Transverse colon (tissue), 4 donors: ENCODE measurements around the gene MMEL1. TPM values are rescaled to one million over a fixed set of nuclear protein-coding genes. Genes with fewer than 3 reads are reported as not detected.

Experiments
- DNase-seq: peaks from one replicate; pipeline ENCODE4 v3.0.0-alpha.2; 2019
- H3K27ac ChIP-seq, 4 donors: fragments of 200-600 bp; sonication (generic); 2 replicates each; pipeline ENCODE4 v1.5.1; 2016 to 2018; ENCODE audit warnings: inconsistent platforms in 4 of 4
- H3K27me3 ChIP-seq: fragments of 200-600 bp; sonication (generic); 2 replicates; pipeline ENCODE4 v1.5.1; 2017; ENCODE audit warnings: inconsistent platforms
- H3K36me3 ChIP-seq, 4 donors: fragments of 200-600 bp; sonication (generic); 2 replicates each; pipeline ENCODE4 v1.5.1; 2017 to 2019; ENCODE audit warnings: inconsistent platforms in 4 of 4
- H3K4me1 ChIP-seq, 4 donors: fragments of 200-600 bp; sonication (generic); 2 replicates each; pipeline ENCODE4 v1.5.1; 2017 to 2020; ENCODE audit warnings: inconsistent platforms in 4 of 4
- H3K4me3 ChIP-seq, 4 donors: fragments of 200-600 bp; sonication (generic); 1 replicate in 1 of 4; 2 replicates in 3 of 4; pipeline versions ENCODE4 v1.5.1 to v1.6.1; 2017 to 2019; ENCODE audit warnings: inconsistent platforms in 4 of 4
- H3K9me3 ChIP-seq, 2 donors: fragments of 200-600 bp; sonication (generic); 2 replicates each; pipeline ENCODE4 v1.5.1; 2017 to 2019; ENCODE audit warnings: inconsistent platforms in 2 of 2
- EP300 ChIP-seq: sonication (generic); formaldehyde crosslinking; IDR thresholded peaks from one replicate; pipeline ENCODE4 v1.6.1; 2017; ENCODE audit warnings: antibody characterized with exemption, low read depth
- POLR2A ChIP-seq: fragments of 450-650 bp; IDR thresholded peaks from one replicate; pipeline ENCODE4 v1.6.1; 2016; ENCODE audit warnings: antibody characterized with exemption, mild to moderate bottlenecking, moderate library complexity
- POLR2AphosphoS5 ChIP-seq, 3 donors: sonication (generic); formaldehyde crosslinking; IDR thresholded peaks; one replicate each; pipeline ENCODE4 v1.6.1; 2016; ENCODE audit warnings: antibody characterized with exemption in 3 of 3
- WGBS, 2 donors: methylation state at CpG; one replicate each; pipeline ENCODE4 v1.1.5; 2018; ENCODE audit warnings: low coverage in 1 of 2; 5-methylcytosine and 5-hydroxymethylcytosine counted together
- in situ Hi-C, 4 donors: fragments of 200-750 bp; cut with MboI; loops; one replicate each; pipeline versions ENCODE4 v1.15.0 to v1.15.1; 2017; ENCODE audit warnings: low sequenced_read_pairs in 3 of 4, low pct_ligation_motif_present in 1 of 4, low pct_unique_long_range_greater_than_20kb in 1 of 4
- intact Hi-C: fragments of 100-400 bp; cut with DNase I; formaldehyde crosslinking; loops from one replicate; pipeline ENCODE4 v1.15.1; 2023; ENCODE audit warnings: low total_unique reads
- total RNA-seq, 4 donors: library from RNA; depleted of rRNA; stranded (reverse); fragments of >200 nt; gene quantifications; one replicate each; pipeline ENCODE4 v1.1.0, GENCODE V29; 2016
- TF ChIP-seq, protein P1 (sequence below), 5 experiments: fragments of 200-600 bp in 3 of 5; fragments of 450-650 bp in 2 of 5; sonication (generic) in 3 of 5; IDR thresholded peaks; 1 replicate in 2 of 5; 2 replicates in 3 of 5; pipeline ENCODE4 v1.5.1; 2016 to 2017; ENCODE audit warnings: antibody characterized with exemption in 5 of 5, inconsistent platforms in 3 of 5, mild to moderate bottlenecking in 2 of 5, moderate library complexity in 1 of 5

Gene MMEL1
- total RNA-seq, 4 donors from 2014 or later = 10.5 to 16.7 (median 12.4) TPM; not detected in 1

DNA sequence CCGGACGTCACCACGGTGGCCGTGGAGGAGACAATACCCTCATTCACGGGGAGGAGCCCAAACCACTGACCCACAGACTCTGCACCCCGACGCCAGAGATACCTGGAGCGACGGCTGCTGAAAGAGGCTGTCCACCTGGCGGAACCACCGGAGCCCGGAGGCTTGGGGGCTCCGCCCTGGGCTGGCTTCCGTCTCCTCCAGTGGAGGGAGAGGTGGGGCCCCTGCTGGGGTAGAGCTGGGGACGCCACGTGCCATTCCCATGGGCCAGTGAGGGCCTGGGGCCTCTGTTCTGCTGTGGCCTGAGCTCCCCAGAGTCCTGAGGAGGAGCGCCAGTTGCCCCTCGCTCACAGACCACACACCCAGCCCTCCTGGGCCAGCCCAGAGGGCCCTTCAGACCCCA, 69.6 kb downstream of the MMEL1 start:
- H3K36me3 ChIP-seq = peaks cover 0 to 10% (median 0%) of the 10 kb centered on the region in 4 donors
- no peak overlapping the region for H3K27ac ChIP-seq
- peaks cover 0 to 29% (median 23%) of the 10 kb centered on the region in 4 donors for H3K4me1 ChIP-seq
- TF ChIP-seq POLR2AphosphoS5 (IDR thresholded peaks at IDR 0.05) (no peak), POLR2A (no peak), EP300 (no peak)
- TF ChIP-seq, protein P1, sequence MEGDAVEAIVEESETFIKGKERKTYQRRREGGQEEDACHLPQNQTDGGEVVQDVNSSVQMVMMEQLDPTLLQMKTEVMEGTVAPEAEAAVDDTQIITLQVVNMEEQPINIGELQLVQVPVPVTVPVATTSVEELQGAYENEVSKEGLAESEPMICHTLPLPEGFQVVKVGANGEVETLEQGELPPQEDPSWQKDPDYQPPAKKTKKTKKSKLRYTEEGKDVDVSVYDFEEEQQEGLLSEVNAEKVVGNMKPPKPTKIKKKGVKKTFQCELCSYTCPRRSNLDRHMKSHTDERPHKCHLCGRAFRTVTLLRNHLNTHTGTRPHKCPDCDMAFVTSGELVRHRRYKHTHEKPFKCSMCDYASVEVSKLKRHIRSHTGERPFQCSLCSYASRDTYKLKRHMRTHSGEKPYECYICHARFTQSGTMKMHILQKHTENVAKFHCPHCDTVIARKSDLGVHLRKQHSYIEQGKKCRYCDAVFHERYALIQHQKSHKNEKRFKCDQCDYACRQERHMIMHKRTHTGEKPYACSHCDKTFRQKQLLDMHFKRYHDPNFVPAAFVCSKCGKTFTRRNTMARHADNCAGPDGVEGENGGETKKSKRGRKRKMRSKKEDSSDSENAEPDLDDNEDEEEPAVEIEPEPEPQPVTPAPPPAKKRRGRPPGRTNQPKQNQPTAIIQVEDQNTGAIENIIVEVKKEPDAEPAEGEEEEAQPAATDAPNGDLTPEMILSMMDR (IDR thresholded peaks at IDR 0.05) = no peak
- in situ Hi-C loops (loop anchor here in 1 of 4 donors (25.0 kb wide), 1 partner anchor 151 kb away; the partner anchor contains the start of gene PEX10), intact Hi-C loops (no loop called here)
- H3K4me3 ChIP-seq = no peak overlapping the region
- H3K9me3 ChIP-seq = no peaks in the 10 kb centered on the region
- H3K27me3 ChIP-seq = no peaks in the 10 kb centered on the region
- 88% methylated on average over 13 of the region's 18 CpGs; no CpG with 5 or more reads in 1 of the 2 donors for WGBS, 2 donors
- no peak for DNase-seq

GRCh38 chr1:2561898-2562895, 70.6 kb downstream of the MMEL1 start:
- in situ Hi-C loops = loop anchor here in 1 of 4 donors (25.0 kb wide), 1 partner anchor 150 kb away; the partner anchor contains the start of gene PEX10
- intact Hi-C loops = no loop called here
- no peak for TF ChIP-seq EP300
- TF ChIP-seq, protein P1 (IDR thresholded peaks at IDR 0.05) = peak in 4 of 5 experiments; percentile 41 to 65 (median 49)

GRCh38 chr1:2561446-2561845, 71.4 kb downstream of the MMEL1 start:
- no peak overlapping the region for H3K4me3 ChIP-seq
- H3K36me3 ChIP-seq = peaks cover 0 to 10% (median 0%) of the 10 kb centered on the region in 4 donors
- TF ChIP-seq EP300 = no peak
- TF ChIP-seq, protein P1 (IDR thresholded peaks at IDR 0.05) = no peak
- no peak for TF ChIP-seq POLR2A
- TF ChIP-seq POLR2AphosphoS5 (IDR thresholded peaks at IDR 0.05) = no peak
- peaks cover 12 to 42% (median 36%) of the 10 kb centered on the region in 4 donors for H3K4me1 ChIP-seq
- WGBS, 2 donors = 86% methylated on average over 10 of the region's 11 CpGs; no CpG with 5 or more reads in 1 of the 2 donors
- intact Hi-C loops = no loop called here
- H3K9me3 ChIP-seq = no peaks in the 10 kb centered on the region
- no peak overlapping the region for H3K27ac ChIP-seq
- in situ Hi-C loops = loop anchor here in 1 of 4 donors (25.0 kb wide), 1 partner anchor 149 kb away; the partner anchor contains the start of gene PEX10
- H3K27me3 ChIP-seq = no peaks in the 10 kb centered on the region
- DNase-seq = no peak

More at GRCh38 chr1:2561898-2562895, 70.6 kb downstream of the MMEL1 start:
- Histone ChIP-seq H3K27ac (no peak overlapping the region), H3K4me3 (no peak overlapping the region), H3K4me1 (peaks cover 9 to 40% (median 33%) of the 10 kb centered on the region in 4 donors), H3K27me3 (no peaks in the 10 kb centered on the region), H3K9me3 (no peaks in the 10 kb centered on the region), H3K36me3 (peaks cover 0 to 10% (median 0%) of the 10 kb centered on the region in 4 donors)
- WGBS, 2 donors = 90% methylated on average over 24 of the region's 24 CpGs; no CpG with 5 or more reads in 1 of the 2 donors
- DNase-seq = no peak
